Activated naive CD8-positive, alpha-beta T cell treated with anti-CD3 and anti-CD28 coated beads for 36 hours (primary cell): ENCODE data around the gene RIMBP2. TPM values are rescaled to one million over a fixed set of nuclear protein-coding genes. Genes with fewer than 3 reads are reported as not detected.

Experiments
- DNase-seq: peaks from one replicate; pipeline ENCODE4 v3.0.0; 2021
- H3K27ac Mint-ChIP-seq: one replicate; pipeline ENCODE4 v1.8.0; 2022; ENCODE audit warnings: mild to moderate bottlenecking, moderate library complexity, mixed read lengths
- H3K27me3 Mint-ChIP-seq: one replicate; pipeline ENCODE4 v1.8.0; 2022; ENCODE audit warnings: mild to moderate bottlenecking, mixed read lengths
- H3K36me3 Mint-ChIP-seq: one replicate; pipeline ENCODE4 v1.8.0; 2021; ENCODE audit warnings: mild to moderate bottlenecking, mixed read lengths
- H3K4me1 Mint-ChIP-seq: one replicate; pipeline ENCODE4 v1.8.0; 2021; ENCODE audit warnings: mixed read lengths
- H3K4me3 Mint-ChIP-seq: one replicate; pipeline ENCODE4 v1.8.0; 2022; ENCODE audit warnings: mild to moderate bottlenecking, moderate library complexity, mixed read lengths
- H3K9me3 Mint-ChIP-seq: one replicate; pipeline ENCODE4 v1.8.0; 2022; ENCODE audit warnings: mixed read lengths
- total RNA-seq, 2 experiments: library from RNA; stranded (reverse); gene quantifications; one replicate each; pipeline ENCODE4 v1.2.3, GENCODE V29; 2021

Gene RIMBP2
- total RNA-seq, 2 experiments from 2014 or later: not detected

DNA sequence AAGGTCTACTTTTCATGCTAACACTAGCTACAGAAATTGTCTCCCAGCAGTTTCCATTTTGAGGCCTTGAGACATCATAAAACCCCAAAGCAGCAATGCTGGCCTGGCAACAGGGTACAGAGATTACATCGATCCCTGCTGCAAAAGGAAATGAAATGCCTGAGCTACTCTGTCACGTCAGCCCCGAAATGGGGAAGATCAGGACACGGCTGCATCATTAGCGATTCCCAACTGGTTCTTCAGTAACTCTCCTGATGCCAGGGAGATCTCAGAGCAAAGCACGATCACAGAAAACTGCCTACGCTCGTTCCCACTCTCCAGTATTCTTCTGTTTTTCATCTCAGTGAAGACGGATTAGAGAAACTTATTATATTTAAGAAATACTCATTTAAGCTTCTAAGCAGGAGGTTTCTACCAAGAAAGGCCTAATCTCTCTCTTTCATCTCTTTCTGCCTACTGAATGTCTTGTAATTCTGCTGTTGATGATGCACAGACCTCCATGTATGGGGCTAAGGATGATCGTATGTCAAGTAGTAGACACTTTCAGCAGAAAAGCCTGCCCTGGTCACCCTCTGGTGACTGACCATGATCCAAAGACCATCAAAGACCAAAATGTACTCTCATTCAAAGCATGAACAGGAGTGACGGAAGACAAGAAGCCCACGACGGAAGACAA, 168.5 kb downstream of the RIMBP2 start:
- H3K27me3 Mint-ChIP-seq: peaks cover 4% of the 10 kb centered on the region
- H3K4me3 Mint-ChIP-seq: no peak overlapping the region
- H3K9me3 Mint-ChIP-seq: peaks cover 7% of the 10 kb centered on the region
- no peaks in the 10 kb centered on the region for H3K4me1 Mint-ChIP-seq
- no peaks in the 10 kb centered on the region for H3K36me3 Mint-ChIP-seq
- H3K27ac Mint-ChIP-seq: no peak overlapping the region
- no peak for DNase-seq

DNA sequence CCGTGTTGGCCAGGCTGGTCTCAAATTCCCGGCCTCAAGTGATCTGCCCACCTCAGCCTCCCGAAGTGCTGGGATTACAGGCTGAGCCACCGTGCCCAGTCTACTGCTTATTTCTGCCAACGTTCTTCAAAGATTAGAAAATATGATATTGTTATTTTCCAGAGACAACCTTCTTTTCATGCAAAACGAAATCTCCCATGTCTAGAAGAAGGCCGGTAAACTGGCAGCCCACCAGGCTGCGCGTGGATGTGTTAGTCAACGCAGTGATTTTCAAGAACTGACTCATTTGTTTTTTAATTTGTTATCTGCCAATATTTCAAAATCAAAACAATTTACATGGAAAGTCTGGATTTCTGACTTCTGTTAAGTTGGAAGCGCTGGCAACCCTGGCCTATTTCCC, 169.6 kb downstream of the RIMBP2 start:
- H3K4me1 Mint-ChIP-seq: no peaks in the 10 kb centered on the region
- no peak overlapping the region for H3K27ac Mint-ChIP-seq
- peaks cover 4% of the 10 kb centered on the region for H3K27me3 Mint-ChIP-seq
- no peak for DNase-seq
- H3K4me3 Mint-ChIP-seq: no peak overlapping the region
- H3K36me3 Mint-ChIP-seq: no peaks in the 10 kb centered on the region
- peaks cover 8% of the 10 kb centered on the region for H3K9me3 Mint-ChIP-seq

DNA sequence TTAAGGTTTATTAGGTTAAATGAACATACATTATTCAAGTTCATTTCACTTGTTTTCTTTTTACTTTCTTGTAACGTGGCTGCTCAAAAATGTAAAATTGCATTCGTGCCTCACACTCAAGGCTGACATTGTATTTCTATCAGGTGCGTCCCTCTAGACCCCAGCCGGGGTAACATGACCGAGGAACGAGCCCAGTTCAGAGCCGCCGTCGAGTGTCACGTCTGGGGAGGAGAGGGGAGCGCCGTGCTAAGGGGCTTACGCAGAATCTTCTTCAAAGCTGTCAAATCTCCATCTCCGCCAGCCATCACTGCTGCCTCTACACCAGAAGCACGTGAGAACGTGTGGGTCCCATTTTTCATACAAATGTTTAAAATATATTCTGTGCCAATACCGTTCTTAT, 170.6 kb downstream of the RIMBP2 start:
- Mint-ChIP-seq H3K36me3 (no peaks in the 10 kb centered on the region), H3K27ac (no peak overlapping the region), H3K27me3 (peaks cover 4% of the 10 kb centered on the region), H3K9me3 (peaks cover 9% of the 10 kb centered on the region), H3K4me3 (no peak overlapping the region), H3K4me1 (no peaks in the 10 kb centered on the region)
- no peak for DNase-seq

DNA sequence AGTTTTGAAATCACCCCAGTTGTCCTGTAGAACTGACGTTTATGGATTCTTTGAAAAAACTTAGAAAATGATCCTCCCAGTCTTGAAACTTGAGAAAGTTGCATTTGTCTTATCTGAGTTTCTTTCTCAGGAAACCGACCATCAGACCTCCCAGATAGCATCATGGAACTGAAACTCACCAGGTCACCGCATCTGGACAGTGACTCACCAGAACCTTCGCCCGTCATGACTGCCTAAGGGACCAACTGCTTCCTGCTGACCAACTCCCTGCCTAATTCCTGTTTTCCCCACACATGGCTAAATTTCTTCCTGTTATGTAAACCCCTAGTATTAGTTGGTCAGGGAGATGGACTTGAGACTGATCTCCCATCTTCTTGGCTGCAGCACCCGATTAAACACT, 175.7 kb downstream of the RIMBP2 start:
- Mint-ChIP-seq H3K27ac (no peak overlapping the region), H3K9me3 (peaks cover 9% of the 10 kb centered on the region), H3K36me3 (no peaks in the 10 kb centered on the region), H3K27me3 (no peaks in the 10 kb centered on the region), H3K4me3 (no peak overlapping the region), H3K4me1 (no peaks in the 10 kb centered on the region)
- DNase-seq: no peak

DNA sequence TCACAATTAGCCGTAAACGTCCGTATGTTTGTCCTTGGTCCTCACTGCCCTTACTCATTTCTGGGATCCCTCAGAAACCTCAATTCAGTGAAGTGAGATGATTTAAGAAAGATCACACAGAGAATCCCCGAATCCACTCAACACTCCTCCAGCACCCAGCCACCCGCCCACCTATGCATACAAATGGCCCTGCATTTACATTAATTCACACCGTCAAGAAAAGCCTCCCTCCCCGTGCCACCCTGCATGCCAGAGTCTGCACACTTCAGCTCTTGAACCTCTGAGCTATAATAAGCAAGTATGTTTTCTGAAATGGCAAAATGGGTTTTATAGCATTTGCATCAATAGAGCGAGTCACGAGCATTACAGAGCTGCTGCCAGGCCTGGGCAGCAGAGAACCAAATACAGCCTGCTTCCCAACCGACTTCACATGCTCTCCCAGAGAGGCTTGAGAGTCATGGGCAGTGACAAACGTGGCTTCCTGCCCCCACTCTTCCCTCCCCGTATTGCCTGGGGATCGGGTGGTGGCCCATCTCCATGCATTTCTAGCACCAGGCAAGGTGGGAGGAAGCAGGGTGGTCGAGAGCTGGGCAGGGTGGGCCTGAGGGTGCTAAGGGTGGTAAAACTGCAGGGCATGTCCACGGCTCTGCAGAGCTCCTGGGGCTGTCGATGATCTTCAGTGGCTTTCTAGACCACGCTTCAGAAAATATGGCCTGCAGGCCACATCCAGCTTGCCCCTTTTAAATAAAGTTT, 177.6 kb downstream of the RIMBP2 start:
- Mint-ChIP-seq H3K27ac (no peak overlapping the region), H3K27me3 (no peaks in the 10 kb centered on the region), H3K4me1 (no peaks in the 10 kb centered on the region), H3K9me3 (peaks cover 9% of the 10 kb centered on the region), H3K36me3 (no peaks in the 10 kb centered on the region), H3K4me3 (no peak overlapping the region)
- no peak for DNase-seq

DNA sequence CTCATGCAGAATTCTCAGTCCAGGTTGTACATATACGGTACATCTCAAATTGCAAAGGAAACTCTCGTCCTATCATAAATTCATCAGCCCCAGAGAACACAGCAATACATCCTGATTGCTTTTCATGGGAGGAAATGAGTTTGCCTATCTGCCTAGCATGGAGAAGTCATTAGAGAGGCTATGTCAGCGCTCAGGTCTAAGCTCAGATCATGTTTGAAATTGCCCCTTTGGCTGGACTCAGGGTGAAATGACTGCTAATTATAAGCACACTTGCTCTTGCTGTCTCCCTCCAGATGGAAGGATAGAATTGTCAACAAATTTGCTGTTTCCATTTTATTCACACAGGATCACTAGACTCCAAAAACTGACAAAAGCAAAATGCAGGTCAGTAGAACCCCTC, 178.4 kb downstream of the RIMBP2 start:
- no peaks in the 10 kb centered on the region for H3K4me1 Mint-ChIP-seq

DNA sequence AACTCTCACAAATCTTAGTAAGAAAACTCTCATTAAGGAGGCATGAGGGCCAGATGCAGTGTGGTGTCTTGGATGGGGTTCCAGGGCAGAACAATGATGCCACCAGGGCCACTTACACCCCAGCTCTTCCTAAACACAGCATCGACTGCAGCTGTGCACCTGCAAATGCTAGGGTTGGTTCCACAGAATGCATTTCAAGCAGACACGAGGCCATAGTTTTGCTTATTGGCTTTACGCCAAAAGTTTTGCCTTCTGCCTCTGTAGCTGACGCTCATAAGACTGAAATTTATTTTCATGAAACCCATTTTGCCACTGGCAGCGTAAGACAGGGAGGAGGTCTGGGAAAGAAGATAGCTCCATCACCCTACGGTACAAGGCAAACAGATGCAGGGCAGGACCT, 179.0 kb downstream of the RIMBP2 start:
- no peaks in the 10 kb centered on the region for H3K4me1 Mint-ChIP-seq

More for the DNA sequence above, 178.4 kb downstream of the RIMBP2 start:
- Mint-ChIP-seq H3K27ac (no peak overlapping the region), H3K27me3 (no peaks in the 10 kb centered on the region), H3K9me3 (peaks cover 9% of the 10 kb centered on the region), H3K4me3 (no peak overlapping the region), H3K36me3 (no peaks in the 10 kb centered on the region)
- DNase-seq: no peak

DNA sequence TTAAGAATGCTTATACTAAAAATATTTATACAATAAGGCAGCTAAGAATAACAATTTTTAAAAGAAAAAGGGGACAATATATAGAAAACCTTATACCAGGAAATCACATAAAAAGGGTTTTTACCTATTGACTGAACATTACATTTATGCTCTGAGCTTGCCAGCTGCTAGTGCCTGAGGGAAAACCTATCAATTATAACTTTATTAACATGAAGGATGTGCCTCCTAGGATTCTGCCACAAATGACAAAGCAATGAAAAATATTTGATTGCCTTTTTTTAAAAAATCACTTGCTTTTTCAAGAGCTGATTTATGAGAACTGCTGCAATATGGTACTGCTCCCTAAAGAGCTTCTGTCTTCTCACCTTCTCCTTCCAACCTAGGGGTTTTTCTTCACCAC, 185.7 kb downstream of the RIMBP2 start:
- no peaks in the 10 kb centered on the region for H3K4me1 Mint-ChIP-seq
- H3K27me3 Mint-ChIP-seq: peaks cover 12% of the 10 kb centered on the region
- H3K27ac Mint-ChIP-seq: no peak overlapping the region
- H3K36me3 Mint-ChIP-seq: no peaks in the 10 kb centered on the region
- H3K9me3 Mint-ChIP-seq: no peaks in the 10 kb centered on the region
- no peak for DNase-seq
- H3K4me3 Mint-ChIP-seq: no peak overlapping the region

More for the DNA sequence above, 179.0 kb downstream of the RIMBP2 start:
- no peaks in the 10 kb centered on the region for H3K36me3 Mint-ChIP-seq
- no peak overlapping the region for H3K4me3 Mint-ChIP-seq
- H3K27ac Mint-ChIP-seq: no peak overlapping the region
- H3K27me3 Mint-ChIP-seq: no peaks in the 10 kb centered on the region
- peaks cover 6% of the 10 kb centered on the region for H3K9me3 Mint-ChIP-seq
- DNase-seq: no peak

DNA sequence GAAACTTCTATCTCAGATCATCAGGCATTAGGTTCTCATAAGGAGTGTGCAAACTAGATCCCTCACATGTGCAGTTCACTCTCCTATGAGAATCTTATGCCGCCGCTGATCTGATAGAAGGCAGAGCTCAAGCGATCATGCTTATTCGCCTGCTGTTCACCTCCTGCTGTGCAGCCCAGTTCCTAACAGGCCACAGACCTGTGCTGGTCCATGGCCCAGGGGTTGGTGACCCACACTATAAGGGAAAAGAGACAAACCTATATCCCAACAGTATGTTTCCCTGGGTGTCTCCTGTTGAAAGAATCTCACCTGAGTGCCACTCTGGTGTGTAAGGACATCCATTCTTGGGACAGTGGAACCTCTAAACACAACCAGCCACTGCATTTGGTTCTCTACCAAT, 186.3 kb downstream of the RIMBP2 start:
- DNase-seq: no peak
- Mint-ChIP-seq H3K9me3 (no peaks in the 10 kb centered on the region), H3K27ac (no peak overlapping the region), H3K4me1 (no peaks in the 10 kb centered on the region), H3K4me3 (no peak overlapping the region), H3K36me3 (no peaks in the 10 kb centered on the region), H3K27me3 (peaks cover 12% of the 10 kb centered on the region)

DNA sequence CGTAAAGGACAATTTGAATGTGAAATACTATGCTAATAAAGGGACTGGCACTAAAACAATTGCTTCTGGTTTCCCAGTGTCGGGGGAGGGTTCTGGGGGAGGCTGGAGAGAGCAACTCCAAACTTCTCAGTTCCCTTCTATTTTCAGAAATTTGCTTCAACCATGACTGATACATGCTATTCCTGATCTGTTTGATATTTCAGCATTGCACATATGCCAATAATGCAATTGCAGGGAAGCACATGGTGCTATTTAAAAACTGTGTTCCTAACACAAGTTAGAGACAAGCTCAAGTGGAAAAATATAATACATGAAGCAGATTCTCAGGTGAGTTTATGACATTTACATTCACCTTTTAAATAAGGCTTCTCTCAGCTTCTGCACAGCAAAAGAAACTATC, 188.9 kb downstream of the RIMBP2 start:
- Mint-ChIP-seq H3K36me3 (no peaks in the 10 kb centered on the region), H3K9me3 (no peaks in the 10 kb centered on the region), H3K27ac (no peak overlapping the region), H3K27me3 (peaks cover 17% of the 10 kb centered on the region), H3K4me1 (no peaks in the 10 kb centered on the region), H3K4me3 (no peak overlapping the region)
- no peak for DNase-seq

DNA sequence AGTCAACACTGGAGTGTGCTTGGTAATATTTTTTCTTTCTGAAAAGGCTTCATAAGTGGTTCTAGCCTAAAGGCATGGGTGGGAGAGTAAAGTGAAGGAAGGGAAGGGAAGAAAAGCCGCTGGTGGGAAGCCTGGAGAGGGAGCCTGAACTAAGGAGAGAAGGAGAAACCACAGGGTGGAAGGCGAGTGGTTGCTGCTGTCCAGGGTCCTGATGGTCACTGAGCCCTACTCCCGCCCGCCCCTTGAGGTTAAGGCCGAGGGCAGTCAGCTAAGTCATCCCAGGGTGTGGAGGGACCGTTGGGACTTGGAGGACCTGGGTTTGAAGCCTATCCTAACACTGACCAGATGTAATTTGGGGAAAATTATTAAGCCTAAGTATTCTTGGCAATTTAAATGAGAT, 189.3 kb downstream of the RIMBP2 start:
- Mint-ChIP-seq H3K4me1 (no peaks in the 10 kb centered on the region), H3K4me3 (no peak overlapping the region), H3K36me3 (no peaks in the 10 kb centered on the region), H3K27ac (no peak overlapping the region), H3K27me3 (peaks cover 21% of the 10 kb centered on the region), H3K9me3 (no peaks in the 10 kb centered on the region)
- DNase-seq: peak; percentile 4

DNA sequence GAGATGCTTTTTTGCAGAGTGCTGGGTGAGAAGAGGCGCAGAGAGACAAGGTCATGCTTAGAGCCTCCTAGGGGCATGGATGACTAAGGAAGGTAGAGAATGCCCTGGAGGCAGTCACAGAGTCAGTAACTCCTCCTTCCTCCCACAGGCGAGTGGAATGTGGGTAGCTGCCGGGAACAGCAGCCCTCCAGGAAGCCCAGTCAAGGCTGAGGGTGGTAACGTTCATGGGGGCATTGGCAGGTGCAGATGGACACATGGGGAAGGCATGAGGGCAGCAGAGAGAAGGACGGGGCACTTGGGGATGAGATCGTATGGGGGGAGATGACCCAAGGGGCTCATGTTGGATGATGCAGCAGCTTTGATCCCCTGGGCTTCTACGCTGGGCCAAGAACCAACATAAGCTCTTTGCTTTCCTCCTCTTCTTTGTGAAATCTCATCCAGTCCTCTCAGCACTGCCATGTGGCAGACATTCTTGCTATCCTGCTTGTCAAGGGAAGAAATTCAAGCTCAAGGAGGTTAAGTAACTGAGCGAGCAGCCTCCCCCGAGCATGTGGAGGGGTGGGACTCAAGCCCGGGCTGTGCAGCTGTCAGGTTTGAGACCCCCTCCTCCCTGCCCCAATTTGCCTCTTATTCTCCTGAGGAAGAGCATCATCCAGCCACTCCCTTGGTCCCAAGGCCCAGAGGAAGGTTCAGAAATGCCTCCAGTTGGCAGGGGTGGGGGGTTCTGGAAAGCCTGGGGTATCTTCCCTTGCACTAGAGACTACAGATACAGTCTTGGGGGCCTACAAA, 190.5 kb downstream of the RIMBP2 start:
- no peak overlapping the region for H3K27ac Mint-ChIP-seq
- H3K4me3 Mint-ChIP-seq: no peak overlapping the region

DNA sequence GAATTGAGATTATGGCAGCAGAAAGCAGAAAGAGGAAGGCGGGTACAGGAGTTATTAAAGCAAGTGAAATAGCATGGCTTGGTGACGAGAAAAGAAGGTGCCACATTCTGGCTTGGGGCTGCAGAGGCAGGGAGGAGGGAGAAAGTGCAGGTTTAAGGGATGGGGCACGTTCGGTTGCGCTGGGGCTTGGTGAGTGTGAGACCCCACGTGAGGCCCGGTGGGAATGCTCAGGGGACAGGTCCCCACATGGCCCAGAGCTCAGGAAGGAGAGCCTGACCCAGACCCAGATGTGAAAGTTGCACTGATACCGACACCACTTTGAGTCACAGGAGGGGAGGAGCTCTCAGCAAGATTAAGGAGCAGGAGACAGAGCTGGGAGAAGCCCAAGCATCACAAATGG, 191.3 kb downstream of the RIMBP2 start:
- H3K4me3 Mint-ChIP-seq: no peak overlapping the region
- no peaks in the 10 kb centered on the region for H3K9me3 Mint-ChIP-seq
- peaks cover 22% of the 10 kb centered on the region for H3K27me3 Mint-ChIP-seq
- no peak overlapping the region for H3K27ac Mint-ChIP-seq
- no peaks in the 10 kb centered on the region for H3K4me1 Mint-ChIP-seq
- H3K36me3 Mint-ChIP-seq: no peaks in the 10 kb centered on the region
- DNase-seq: no peak

More for the DNA sequence above, 190.5 kb downstream of the RIMBP2 start:
- DNase-seq: no peak
- no peaks in the 10 kb centered on the region for H3K36me3 Mint-ChIP-seq
- H3K27me3 Mint-ChIP-seq: peaks cover 22% of the 10 kb centered on the region
- H3K9me3 Mint-ChIP-seq: no peaks in the 10 kb centered on the region
- H3K4me1 Mint-ChIP-seq: no peaks in the 10 kb centered on the region

DNA sequence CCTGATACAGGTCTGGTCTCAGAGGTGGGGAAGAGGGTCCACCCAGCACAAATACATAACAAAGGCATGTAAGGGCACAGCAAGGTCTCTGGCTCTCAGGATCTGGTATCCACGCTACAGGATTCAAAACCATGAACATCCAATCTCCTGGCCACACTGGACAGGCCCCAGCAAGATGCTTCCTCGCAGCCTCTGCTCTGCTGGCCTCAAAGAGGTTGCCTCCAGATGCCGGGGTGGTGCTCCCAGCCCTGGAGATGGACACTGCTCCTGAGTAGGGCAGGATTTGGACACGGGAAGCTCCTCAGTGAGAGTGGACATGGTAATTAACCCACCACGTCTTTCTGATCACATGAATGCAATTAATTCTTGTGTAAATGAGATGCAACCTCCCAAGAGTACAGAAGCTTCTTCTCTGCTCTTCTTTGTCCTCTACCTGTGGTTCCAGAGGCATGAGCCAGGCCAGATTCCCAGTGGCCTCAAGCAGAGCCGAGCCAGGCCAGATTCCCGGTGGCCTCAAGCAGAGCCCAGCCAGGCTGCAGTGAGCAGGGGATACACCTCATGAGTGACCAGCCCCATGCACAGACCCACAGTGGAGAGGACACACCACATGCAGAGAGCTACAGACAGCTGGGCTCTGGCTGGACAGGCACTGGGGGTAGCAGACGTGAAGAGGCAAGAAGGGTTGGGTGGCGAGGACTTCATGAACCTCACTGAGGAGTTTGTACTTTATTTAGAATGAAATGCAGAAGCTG, 192.1 kb downstream of the RIMBP2 start:
- H3K27ac Mint-ChIP-seq: no peak overlapping the region
- no peaks in the 10 kb centered on the region for H3K9me3 Mint-ChIP-seq
- peaks cover 19% of the 10 kb centered on the region for H3K27me3 Mint-ChIP-seq
- H3K36me3 Mint-ChIP-seq: no peaks in the 10 kb centered on the region
- no peaks in the 10 kb centered on the region for H3K4me1 Mint-ChIP-seq
- DNase-seq: no peak
- H3K4me3 Mint-ChIP-seq: no peak overlapping the region

DNA sequence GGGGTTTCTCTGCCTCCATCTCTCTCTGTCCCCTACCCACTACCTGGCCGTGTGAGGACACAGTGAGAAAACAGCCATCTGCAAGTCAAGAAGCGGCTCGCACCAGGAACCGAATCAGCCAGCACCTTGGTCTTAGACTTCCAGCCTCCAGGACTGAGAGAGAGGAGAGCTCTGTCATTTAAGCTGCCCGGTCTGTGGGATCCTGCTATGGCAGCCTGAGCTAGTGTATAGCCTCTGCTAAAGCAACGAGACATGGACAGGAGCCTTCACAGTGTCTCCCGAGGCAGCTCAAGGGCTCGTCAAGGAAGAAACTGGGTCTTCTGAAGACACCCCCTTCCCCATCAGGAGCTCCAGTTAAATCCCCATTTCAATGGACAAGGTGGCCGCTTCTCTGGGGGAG, 192.9 kb downstream of the RIMBP2 start:
- Mint-ChIP-seq H3K9me3 (no peaks in the 10 kb centered on the region), H3K4me3 (no peak overlapping the region), H3K4me1 (no peaks in the 10 kb centered on the region), H3K36me3 (no peaks in the 10 kb centered on the region), H3K27ac (no peak overlapping the region), H3K27me3 (peaks cover 16% of the 10 kb centered on the region)
- no peak for DNase-seq
